Measurements from ENCODE around the gene LPP. TPM values are rescaled to one million over a fixed set of nuclear protein-coding genes. Genes with fewer than 3 reads are reported as not detected.
"Not testable (repeated sequence)": the region's sequence is repeated elsewhere in the genome, so short reads cannot be mapped to it uniquely, and the experiment has no call there.

The LPP gene
- total RNA-seq, 1 donor from 2014 or later = 63.6 TPM

GRCh38 chr3:188421151-188421821 lies 267.3 kb downstream of the LPP start:
- no peak for ATAC-seq

DNA sequence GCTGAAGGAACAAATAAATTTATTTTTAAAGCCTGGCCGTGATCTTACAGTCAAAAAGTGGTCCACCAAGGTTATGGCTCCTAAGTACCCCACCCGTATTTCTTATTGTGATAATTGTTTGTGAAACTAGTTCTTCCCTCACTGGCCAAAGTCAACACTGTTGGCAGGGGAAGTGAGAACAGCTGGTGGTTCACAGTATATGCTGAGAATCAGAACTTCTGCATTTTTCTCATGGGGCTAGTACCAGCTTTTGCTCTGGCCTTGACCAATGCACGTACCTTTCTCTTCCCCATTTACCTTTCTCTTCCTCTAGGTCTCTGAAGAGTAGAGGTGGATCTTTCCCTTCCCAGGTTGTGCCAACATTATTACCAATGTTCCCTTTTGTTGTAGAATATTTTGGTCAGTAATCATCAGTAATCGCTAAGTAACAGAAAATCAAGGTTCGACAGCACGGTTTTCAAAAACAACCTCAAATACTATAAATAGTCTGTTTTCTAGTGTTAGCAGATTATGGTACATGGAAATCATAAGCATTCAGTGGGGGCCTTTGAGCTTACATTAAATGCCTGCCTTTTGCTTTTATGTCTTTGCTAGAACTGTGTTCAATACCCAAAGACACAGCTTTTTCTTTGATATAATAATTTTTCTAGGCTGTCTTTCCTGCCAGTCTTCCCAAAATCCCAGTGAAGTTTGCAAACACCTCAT lies 268.0 kb downstream of the LPP start:
- peak; percentile 54 for ATAC-seq
- DNase-seq (ENCODE audit: low spot score) = no peak

More at GRCh38 chr3:188421151-188421821, 267.3 kb downstream of the LPP start:
- DNase-seq (ENCODE audit: low spot score) = no peak

DNA sequence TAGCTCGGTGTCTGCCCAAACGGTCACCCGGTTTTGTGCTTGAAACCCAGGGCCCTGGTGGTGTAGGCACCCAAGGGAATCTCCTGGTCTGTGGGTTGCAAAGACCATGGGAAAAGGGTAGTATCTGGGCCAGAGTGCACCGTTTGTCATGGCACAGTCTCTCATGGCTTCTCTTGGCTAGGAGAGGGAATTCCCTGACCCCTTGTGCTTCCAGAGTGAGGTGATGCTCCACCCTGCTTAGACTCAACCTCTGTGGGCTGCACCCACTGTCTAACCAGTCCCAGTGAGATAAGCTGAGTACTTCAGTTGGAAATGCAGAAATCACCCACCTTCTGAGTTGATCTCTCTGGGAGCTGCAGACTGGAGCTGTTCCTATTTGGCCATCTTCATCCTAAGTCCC lies 274.0 kb downstream of the LPP start:
- ATAC-seq; DNase-seq (ENCODE audit: low spot score): not testable (repeated sequence)

- no peak for DNase-seq (ENCODE audit: low spot score)
- no peak for ATAC-seq
Observed at GRCh38 chr3:188431040-188431439, 277.1 kb downstream of the LPP start.

DNA sequence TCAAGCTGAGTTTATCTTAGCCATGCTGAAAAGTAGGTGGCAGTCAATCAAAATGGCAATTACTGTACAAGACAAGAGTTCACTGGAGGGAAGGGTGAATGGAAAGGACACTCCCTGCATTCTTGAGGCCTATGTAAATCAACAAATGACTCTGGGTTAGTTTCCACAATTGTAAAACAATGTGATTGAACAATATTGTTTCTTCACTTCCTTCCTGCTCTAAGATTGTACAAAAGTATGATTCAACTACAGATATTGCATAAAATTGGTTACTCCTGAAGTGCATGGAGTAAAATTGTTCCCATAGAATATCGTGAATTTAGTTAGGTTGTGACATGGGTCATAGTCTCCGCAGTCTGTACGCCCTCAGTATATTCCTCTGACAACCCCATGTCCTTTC lies 277.6 kb downstream of the LPP start:
- ATAC-seq (peak; percentile 10), DNase-seq (ENCODE audit: low spot score) (no peak)

GRCh38 chr3:188432802-188433520 lies 279.0 kb downstream of the LPP start:
- ATAC-seq = peak; percentile 95
- DNase-seq (ENCODE audit: low spot score) = peak; percentile 67

GRCh38 chr3:188433521-188434150 lies 279.7 kb downstream of the LPP start:
- DNase-seq (ENCODE audit: low spot score) (no peak), ATAC-seq (peak; percentile 6)

DNA sequence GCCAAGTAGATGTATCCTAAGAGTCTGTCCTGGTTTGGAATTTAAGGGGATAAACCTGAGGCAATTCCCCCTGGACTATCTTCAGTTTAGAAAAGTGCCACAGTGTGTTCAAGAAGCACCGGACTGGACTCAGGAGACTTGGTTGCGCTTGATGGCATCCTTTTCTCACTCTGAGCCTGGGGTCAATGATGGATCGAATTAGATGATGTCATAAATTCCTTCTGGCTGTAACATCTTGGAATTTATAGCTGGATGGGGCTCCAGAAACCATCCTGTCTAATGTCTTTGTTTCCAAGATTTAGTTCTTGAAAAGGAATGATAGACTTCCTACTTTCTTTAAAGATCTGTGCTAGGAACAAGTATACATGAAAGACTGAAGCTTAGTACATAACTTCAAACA lies 280.6 kb downstream of the LPP start:
- no peak for DNase-seq (ENCODE audit: low spot score)
- ATAC-seq = no peak

GRCh38 chr3:188435266-188435665 lies 281.3 kb downstream of the LPP start:
- DNase-seq (ENCODE audit: low spot score) (no peak), ATAC-seq (no peak)

- DNase-seq (ENCODE audit: low spot score) (no peak), ATAC-seq (no peak)
Observed at GRCh38 chr3:188437926-188438325, 284.0 kb downstream of the LPP start.

DNA sequence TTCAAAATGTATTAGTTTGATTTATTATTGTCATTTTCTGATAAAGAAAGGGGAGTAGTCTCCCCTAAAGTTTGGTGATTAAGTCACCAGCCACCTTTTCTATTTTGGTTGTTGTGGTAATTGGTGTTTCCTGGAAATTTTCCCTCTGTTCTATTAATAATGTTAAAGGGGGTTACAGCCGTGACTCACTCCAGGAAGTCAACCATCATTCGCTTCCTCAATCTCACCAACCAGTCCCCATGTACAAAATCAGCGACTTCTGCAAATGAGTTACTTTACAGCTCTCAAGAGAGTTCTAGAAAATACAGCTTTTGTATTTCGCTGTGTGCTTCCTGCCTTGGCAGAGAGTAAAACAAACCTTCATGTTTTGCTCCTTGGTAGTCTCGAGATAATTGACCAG lies 285.1 kb downstream of the LPP start:
- DNase-seq (ENCODE audit: low spot score) (no peak), ATAC-seq (peak; percentile 52)

DNA sequence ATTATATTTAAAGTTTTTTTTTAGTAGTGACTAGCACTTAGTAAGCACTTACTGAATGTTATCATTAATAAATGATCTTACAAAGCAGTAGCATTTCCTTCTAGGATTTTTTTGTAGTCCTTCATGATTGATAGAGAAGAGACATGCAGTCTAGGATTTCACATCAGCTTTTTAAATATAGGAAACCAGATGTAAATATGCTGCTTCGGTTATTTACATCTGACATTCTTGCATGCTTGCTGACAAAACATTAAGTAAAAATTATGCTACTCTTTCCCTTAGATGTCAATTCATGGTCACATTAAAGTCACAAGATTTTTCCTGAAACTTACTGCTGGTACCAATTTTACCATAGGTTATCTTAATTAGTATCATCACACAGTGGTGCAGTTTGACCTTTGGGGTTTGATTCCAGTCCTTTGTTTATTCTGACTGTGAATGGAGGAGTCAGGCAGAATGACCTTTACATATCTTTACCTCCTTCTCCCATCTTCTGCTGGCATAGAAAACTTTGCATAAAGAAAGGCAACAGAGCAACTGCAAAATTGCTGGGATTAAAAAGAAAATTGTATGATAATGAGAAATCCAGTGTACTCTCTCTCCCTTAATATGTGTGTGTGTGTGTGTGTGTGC lies 286.5 kb downstream of the LPP start:
- DNase-seq (ENCODE audit: low spot score) (no peak), ATAC-seq (no peak)

DNA sequence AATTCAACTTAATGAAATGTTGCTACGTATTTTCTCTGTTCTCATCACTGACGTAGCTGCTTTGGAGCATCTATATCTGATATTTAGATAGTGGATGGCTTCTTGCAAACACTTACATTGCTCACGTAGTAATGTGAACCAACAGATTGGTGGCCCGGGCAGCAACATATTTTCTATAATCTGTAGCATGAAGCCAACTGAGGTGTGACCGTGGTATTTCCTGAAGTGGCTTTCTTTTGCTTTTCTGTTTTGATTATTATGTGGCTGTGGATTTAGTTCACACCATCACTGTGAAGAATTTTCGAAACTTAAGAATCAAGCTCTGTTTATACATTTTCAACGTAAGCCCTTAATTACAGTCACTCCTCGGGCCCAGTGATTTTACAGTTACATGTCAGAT lies 288.5 kb downstream of the LPP start:
- ATAC-seq (no peak), DNase-seq (ENCODE audit: low spot score) (no peak)

GRCh38 chr3:188445175-188445574 lies 291.2 kb downstream of the LPP start:
- ATAC-seq; DNase-seq (ENCODE audit: low spot score): not testable (repeated sequence)

GRCh38 chr3:188446014-188446413 lies 292.1 kb downstream of the LPP start:
- no peak for ATAC-seq
- no peak for DNase-seq (ENCODE audit: low spot score)

GRCh38 chr3:188446766-188447165 lies 292.8 kb downstream of the LPP start:
- DNase-seq (ENCODE audit: low spot score) (no peak), ATAC-seq (no peak)

DNA sequence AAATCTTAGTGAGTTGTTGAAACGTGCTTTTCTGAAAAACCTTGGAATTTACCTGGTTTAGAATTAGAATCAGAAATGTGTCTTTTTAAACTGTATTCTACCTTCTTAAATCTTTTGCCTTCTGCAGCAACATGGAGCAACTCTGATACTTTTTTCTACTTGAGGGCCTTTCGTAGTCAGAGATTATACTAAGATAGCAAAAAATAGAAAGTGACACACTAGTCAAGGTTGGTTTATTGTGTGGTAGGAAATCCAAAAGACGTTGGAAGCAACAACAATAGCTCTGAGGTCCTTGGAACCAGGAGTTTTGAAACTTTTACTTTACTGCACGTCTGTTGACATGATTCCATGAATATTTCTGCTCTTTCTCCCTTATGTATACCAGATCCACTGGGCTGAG lies 294.9 kb downstream of the LPP start:
- DNase-seq (ENCODE audit: low spot score) = no peak
- ATAC-seq = no peak

DNA sequence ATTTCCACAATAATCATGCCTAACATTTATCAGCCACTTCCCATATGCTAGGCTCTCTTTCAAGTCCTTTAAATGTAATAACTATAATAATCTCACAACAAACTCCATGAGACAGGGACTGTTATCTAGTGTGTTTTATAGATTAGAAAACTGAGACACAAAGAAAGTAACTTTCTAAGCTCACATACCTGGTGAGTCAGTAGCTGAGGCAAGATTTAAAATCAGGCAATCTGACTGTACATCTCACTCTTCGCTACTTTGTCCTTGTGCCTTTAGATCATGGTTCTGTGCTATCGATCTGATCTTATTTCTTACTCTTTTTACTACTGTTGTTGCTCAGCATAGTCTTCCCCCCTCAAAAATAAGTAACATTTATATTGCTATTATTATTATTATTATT lies 295.5 kb downstream of the LPP start:
- ATAC-seq = no peak
- no peak for DNase-seq (ENCODE audit: low spot score)

DNA sequence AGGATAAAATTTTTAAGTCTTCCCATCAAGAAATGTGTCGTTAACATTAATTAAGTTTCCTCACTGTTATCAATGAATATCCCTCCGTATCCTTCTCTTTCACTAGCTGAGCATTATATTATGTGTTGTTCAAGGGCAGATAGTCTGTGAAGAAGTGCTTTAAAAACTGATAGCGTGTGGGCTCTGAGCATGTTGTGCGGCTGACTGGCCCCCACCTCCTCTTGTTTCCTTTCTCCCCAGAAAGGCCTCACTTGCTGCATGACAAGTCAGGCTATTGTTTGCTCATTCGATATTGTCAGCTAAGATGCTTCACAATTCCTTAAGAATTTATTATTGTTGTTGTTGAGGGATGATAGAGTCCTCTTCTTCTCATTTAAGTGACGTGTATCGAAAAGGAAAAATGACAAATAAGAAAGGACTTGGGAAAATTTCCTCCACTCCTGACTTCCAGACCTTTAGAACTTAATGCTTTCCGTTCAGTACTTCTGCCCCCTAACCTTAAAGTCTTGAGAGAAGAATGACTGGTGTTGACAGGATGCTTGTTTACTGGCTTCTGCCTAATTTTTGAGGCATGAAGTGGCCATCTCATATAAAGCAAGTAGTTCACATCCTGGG lies 298.3 kb downstream of the LPP start:
- DNase-seq (ENCODE audit: low spot score) (no peak), ATAC-seq (no peak)

Data from left lobe of liver (tissue), 2 donors.